Stimulated activated effector memory CD8-positive, alpha-beta T cell treated with anti-CD3 and anti-CD28 coated beads, Interleukin-12 subunit alpha, Interleukin-12 subunit beta, amount 100 ng/mL, for 72 hours (primary cell): ENCODE measurements around the gene LTA.
"Not testable (repeated sequence)": the region's sequence is repeated elsewhere in the genome, so short reads cannot be mapped to it uniquely, and the experiment has no call there.

Experiments
- ATAC-seq: fragments of 150-1000 bp; cut with Tn5 transposase; 2 replicates; pipeline ENCODE4 v1.10.0; 2021
- DNase-seq, 2 donors: peaks; one replicate each; pipeline ENCODE4 v3.0.0; 2021 to 2022; ENCODE audit warnings: low spot score in 2 of 2
- H3K27ac Mint-ChIP-seq: one replicate; pipeline ENCODE4 v1.8.0; 2022; ENCODE audit warnings: mild to moderate bottlenecking, mixed read lengths
- H3K36me3 Mint-ChIP-seq: one replicate; pipeline ENCODE4 v1.8.0; 2022; ENCODE audit warnings: mild to moderate bottlenecking, mixed read lengths
- H3K4me1 Mint-ChIP-seq: one replicate; pipeline ENCODE4 v1.8.0; 2022; ENCODE audit warnings: mixed read lengths
- H3K4me3 Mint-ChIP-seq: one replicate; pipeline ENCODE4 v1.8.0; 2022; ENCODE audit warnings: mild to moderate bottlenecking, mixed read lengths
- H3K9me3 Mint-ChIP-seq: one replicate; pipeline ENCODE4 v1.8.0; 2022; ENCODE audit warnings: mixed read lengths

Gene LTA

GRCh38 chr6:31535538-31536324 is 36.4 kb upstream of the LTA start:
- H3K36me3 Mint-ChIP-seq = peaks cover 100% of the 10 kb centered on the region
- H3K27ac Mint-ChIP-seq = peak overlapping the region; percentile 75
- no peaks in the 10 kb centered on the region for H3K9me3 Mint-ChIP-seq
- H3K4me1 Mint-ChIP-seq = peaks cover 59% of the 10 kb centered on the region
- no peak for ATAC-seq
- DNase-seq = no peak
- no peak overlapping the region for H3K4me3 Mint-ChIP-seq

DNA sequence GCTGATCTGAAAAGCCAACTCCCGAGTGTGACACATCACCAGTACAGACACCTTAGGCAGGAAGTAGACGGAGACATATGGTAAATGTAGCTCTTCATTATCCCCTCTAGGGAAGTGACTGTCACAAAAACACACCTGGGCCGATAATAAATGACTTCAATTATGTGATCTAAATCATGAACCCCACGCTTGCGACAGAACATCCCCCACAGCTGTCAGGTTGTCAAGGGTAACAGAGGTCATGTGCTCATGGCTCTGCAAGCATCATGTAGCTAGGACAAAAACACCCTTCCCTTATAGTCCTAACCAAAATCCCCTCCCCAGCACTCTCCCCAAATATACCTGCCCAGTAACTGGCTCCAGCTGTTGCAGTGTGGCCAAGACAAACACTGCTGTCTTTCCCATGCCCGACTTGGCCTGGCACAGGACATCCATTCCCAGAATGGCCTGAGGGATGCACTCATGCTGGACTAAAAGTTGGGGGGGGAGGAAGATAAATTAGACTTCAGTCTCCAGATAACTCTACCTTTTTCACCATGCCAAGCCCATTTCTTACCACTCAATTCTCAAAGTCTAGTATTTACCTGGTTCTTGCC is 33.2 kb upstream of the LTA start:
- peaks cover 58% of the 10 kb centered on the region for H3K4me1 Mint-ChIP-seq
- no peak for ATAC-seq
- no peak for DNase-seq

GRCh38 chr6:31540640-31541039 is 31.4 kb upstream of the LTA start:
- H3K4me1 Mint-ChIP-seq = peaks cover 55% of the 10 kb centered on the region
- ATAC-seq = no peak
- peaks cover 69% of the 10 kb centered on the region for H3K36me3 Mint-ChIP-seq

More for the DNA sequence above, 33.2 kb upstream of the LTA start:
- no peaks in the 10 kb centered on the region for H3K9me3 Mint-ChIP-seq
- peaks cover 86% of the 10 kb centered on the region for H3K36me3 Mint-ChIP-seq
- H3K4me3 Mint-ChIP-seq = peak overlapping the region; percentile 98
- peak overlapping the region; percentile 96 for H3K27ac Mint-ChIP-seq

DNA sequence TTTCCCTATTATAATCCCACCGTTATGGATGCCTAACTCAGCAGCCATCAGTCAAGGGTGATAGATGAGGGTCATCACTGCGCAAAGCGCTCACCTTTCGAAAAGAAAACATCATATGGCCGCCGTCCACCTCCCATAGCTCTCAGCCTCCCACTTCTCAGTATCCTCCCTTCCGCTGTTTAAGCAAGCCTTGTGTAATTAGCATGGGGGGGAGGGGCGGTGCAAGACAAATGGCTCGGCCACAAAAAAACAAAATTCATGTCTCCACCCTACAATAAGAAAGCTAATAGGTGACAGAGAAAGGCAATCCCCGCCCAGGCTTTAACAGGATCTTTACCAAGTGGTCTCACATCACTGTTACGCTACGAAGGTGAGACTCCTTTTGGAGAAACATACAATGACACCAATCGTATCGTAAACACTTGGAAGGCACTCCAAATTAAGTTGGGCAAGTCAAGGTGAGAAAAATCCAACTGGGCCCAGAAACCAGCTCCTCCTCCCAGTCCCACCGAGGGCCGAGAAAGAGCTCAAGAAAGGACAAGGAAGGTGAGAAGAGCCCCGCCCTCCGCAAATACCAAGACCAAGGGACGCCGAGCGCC is 30.9 kb upstream of the LTA start:
- H3K9me3 Mint-ChIP-seq = no peaks in the 10 kb centered on the region
- DNase-seq (peak in 1 of 2 donors; percentile 77), ATAC-seq (peak; percentile 32)
- H3K36me3 Mint-ChIP-seq = peaks cover 63% of the 10 kb centered on the region
- peak overlapping the region; percentile 96 for H3K27ac Mint-ChIP-seq
- peaks cover 53% of the 10 kb centered on the region for H3K4me1 Mint-ChIP-seq
- H3K4me3 Mint-ChIP-seq = peak overlapping the region; percentile 98

More at GRCh38 chr6:31540640-31541039, 31.4 kb upstream of the LTA start:
- H3K4me3 Mint-ChIP-seq = peak overlapping the region; percentile 98
- H3K9me3 Mint-ChIP-seq = no peaks in the 10 kb centered on the region
- DNase-seq = no peak
- H3K27ac Mint-ChIP-seq = peak overlapping the region; percentile 96

DNA sequence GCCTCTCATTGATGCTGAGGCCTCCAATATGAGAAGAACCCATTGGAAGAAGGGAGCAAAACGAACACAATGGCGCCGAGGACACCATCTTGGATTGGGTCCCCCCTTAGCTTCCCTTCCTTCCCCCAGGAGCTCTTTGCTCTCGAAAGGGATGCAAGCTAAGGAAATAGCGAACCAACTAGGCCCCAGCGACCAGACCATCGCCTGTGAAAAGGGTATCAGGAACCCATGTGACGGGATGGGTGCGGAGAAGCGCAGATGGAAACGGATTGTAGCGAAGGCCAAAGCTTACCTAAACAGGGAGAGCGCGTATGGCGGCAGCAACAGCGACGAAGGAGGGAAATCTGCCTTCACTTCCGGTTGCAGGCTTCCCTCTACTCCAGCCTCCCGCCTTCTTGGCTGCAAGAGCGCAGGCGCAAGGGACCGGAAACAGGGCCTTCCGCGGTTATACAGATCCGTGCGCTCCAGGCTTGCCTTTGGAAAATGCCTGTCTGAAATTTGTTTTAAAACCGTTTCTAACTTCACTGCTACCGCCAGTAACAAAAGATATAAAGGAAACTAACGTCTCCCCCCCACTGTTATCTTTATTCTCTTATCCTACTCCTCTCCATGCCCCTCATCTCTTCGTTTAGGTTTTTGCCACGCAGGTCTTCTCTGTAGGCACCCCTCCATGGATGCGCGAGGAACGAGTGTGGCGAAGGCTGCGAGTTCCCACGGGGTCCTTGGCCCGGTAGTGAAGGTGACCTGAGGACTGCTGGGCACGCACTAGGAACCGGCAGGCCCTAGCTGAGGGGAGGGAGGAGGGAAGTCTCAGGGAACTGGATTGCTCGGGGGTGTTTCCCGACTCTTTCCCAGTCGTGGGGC is 30.2 kb upstream of the LTA start, which contains the start of gene DDX39B:
DDX39B (minus strand) TSS at position 346 of the 864 bp plus-strand sequence. CDS start 1,471 bp downstream, outside the sequence.
- peak; percentile 86 for ATAC-seq
- H3K27ac Mint-ChIP-seq = peak within 1 kb of the TSS; percentile 96
- H3K4me1 Mint-ChIP-seq = peaks cover 56% of the 10 kb centered on the region

DNA sequence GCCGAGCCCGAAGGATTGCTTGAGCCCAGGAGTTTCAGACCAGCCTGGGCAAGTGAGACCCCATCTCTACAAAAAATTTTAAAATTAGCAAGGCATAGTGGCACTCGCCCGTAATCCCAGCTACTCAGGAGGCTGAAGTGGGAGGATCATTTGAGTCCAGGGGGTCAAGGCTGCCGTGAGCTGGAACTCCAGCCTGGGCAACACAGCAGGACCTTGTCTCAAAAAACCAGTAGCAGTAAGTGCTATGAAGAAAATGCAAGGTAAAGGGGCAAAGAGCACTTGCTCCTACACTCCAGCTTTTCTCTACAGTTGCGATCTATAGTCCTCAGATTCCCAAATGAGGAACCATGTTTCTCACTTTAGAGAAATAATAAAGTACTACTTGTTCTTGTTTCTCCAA is 28.4 kb upstream of the LTA start:
- Mint-ChIP-seq H3K9me3 (no peaks in the 10 kb centered on the region), H3K27ac (peak overlapping the region; percentile 96), H3K4me3 (peak overlapping the region; percentile 98), H3K36me3 (peaks cover 39% of the 10 kb centered on the region), H3K4me1 (peaks cover 51% of the 10 kb centered on the region)
- no peak for ATAC-seq
- DNase-seq = no peak

More for the DNA sequence above, 30.2 kb upstream of the LTA start, which contains the start of gene DDX39B:
- H3K36me3 Mint-ChIP-seq = peaks cover 56% of the 10 kb centered on the region
- peak within 1 kb of the TSS; percentile 98 for H3K4me3 Mint-ChIP-seq
- DNase-seq = peak; percentile 80 to 95
- no peaks in the 10 kb centered on the region for H3K9me3 Mint-ChIP-seq

DNA sequence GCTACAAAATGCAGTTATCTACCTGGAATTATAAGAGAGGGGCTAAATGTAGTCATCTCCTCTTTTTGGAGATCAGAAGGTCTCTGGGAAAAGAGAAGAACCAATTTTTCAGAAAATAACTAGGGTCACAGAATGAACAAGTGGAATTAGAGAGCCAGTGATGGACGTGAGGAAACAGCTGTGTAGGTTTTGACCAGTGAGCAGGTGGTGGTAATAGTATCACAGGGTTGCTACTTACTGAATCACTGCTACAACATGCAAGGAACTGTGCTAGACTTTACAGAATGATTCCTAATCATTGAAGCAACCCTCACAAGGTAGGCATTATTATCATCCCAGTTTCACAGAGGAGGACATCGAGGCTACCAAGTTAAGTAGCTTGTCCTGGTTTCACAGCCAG is 27.4 kb upstream of the LTA start:
- DNase-seq (no peak), ATAC-seq (no peak)
- Mint-ChIP-seq H3K9me3 (no peaks in the 10 kb centered on the region), H3K4me1 (peaks cover 40% of the 10 kb centered on the region), H3K36me3 (peaks cover 34% of the 10 kb centered on the region), H3K4me3 (no peak overlapping the region), H3K27ac (no peak overlapping the region)

DNA sequence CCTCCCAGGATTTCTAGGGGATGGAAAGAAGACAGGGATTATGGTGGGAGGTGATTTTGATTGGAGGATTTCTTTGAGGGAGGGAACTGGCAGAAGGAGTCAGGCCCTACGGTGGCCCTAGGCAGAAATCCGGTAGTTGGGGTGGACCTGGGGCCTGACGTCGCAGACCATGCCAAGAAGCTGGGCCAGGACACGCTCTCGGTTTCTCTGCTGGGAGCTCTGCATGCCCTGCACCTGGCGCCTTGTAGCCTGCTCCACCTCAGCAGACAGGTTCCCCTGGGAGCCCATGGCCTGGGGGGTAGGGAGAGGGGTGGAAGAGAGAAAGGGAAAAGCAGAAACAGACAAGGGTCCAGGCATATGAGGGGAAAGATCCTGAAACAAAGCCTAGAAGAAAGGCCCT is 26.8 kb upstream of the LTA start:
- H3K4me3 Mint-ChIP-seq = no peak overlapping the region

GRCh38 chr6:31546339-31546957 is 25.6 kb upstream of the LTA start, which contains the start of gene ATP6V1G2:
ATP6V1G2 (minus strand) TSS chr6:31546608; CDS start chr6:31546559, 49 bp downstream.
- ATAC-seq (peak; percentile 73), DNase-seq (peak; percentile 77 to 95)
- H3K4me3 Mint-ChIP-seq = peak within 1 kb of the TSS; percentile 79
- no peaks in the 10 kb centered on the region for H3K9me3 Mint-ChIP-seq
- H3K4me1 Mint-ChIP-seq = peaks cover 33% of the 10 kb centered on the region
- peaks cover 34% of the 10 kb centered on the region for H3K36me3 Mint-ChIP-seq
- H3K27ac Mint-ChIP-seq = peak within 1 kb of the TSS; percentile 85

More for the DNA sequence above, 26.8 kb upstream of the LTA start:
- no peak overlapping the region for H3K27ac Mint-ChIP-seq
- ATAC-seq (no peak), DNase-seq (no peak)
- no peaks in the 10 kb centered on the region for H3K9me3 Mint-ChIP-seq
- peaks cover 34% of the 10 kb centered on the region for H3K4me1 Mint-ChIP-seq
- H3K36me3 Mint-ChIP-seq = peaks cover 34% of the 10 kb centered on the region

DNA sequence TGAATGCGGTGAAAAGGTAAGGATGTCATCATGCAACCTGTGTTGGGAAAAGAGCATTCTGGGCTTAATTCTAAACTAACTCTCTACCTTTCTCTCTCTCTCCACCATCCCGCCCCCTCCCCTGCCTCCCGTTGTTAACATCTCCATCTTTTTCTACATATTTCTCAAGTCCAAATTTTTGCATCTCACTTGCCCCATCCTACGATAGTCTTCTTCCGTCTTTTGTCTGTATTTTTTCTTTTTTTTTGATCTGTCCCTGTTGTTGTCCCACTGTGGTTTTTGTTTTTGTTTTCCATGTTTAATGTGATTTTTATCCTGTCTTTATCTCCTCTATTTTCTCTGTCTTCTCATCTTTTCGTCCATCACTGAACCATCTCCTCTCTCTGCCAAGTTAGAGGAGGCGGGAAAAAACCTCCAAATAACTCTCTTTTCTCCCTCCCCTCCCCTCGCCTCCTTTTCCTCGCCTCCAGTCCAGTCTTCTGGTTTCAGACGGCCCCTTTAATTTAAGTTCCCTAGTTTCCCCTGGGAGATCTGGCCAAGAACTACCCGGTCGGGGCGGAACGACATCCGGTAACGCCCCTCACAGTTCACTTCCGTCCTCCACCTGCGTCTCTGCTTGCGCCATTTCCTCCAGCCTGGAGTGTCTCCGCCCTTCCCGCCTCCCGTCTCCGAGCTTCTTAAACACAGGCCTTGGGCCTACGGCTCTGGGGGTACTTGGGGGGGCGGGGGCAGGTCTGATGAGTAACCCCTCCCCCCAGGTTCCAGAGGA is 24.9 kb upstream of the LTA start, which contains the start of gene NFKBIL1:
NFKBIL1 (plus strand) TSS at position 651 of the 769 bp plus-strand sequence; CDS start at position 738, 87 bp downstream.
- H3K4me1 Mint-ChIP-seq = peaks cover 34% of the 10 kb centered on the region

GRCh38 chr6:31547727-31548543 is 24.2 kb upstream of the LTA start:
- peaks cover 32% of the 10 kb centered on the region for H3K4me1 Mint-ChIP-seq
- peak overlapping the region; percentile 85 for H3K27ac Mint-ChIP-seq
- H3K36me3 Mint-ChIP-seq = peaks cover 26% of the 10 kb centered on the region

More for the DNA sequence above, 24.9 kb upstream of the LTA start, which contains the start of gene NFKBIL1:
- no peaks in the 10 kb centered on the region for H3K9me3 Mint-ChIP-seq
- H3K36me3 Mint-ChIP-seq = peaks cover 30% of the 10 kb centered on the region
- DNase-seq (peak; percentile 64 to 93), ATAC-seq (peak; percentile 88)
- peak within 1 kb of the TSS; percentile 85 for H3K27ac Mint-ChIP-seq
- peak within 1 kb of the TSS; percentile 79 for H3K4me3 Mint-ChIP-seq

GRCh38 chr6:31548544-31548873 is 23.6 kb upstream of the LTA start:
- Mint-ChIP-seq H3K9me3 (no peaks in the 10 kb centered on the region), H3K4me1 (peaks cover 32% of the 10 kb centered on the region), H3K4me3 (peak overlapping the region; percentile 79), H3K27ac (peak overlapping the region; percentile 85), H3K36me3 (peaks cover 26% of the 10 kb centered on the region)
- ATAC-seq = no peak
- DNase-seq = no peak

More at GRCh38 chr6:31547727-31548543, 24.2 kb upstream of the LTA start:
- Mint-ChIP-seq H3K4me3 (peak overlapping the region; percentile 79), H3K9me3 (no peaks in the 10 kb centered on the region)
- no peak for DNase-seq
- no peak for ATAC-seq

GRCh38 chr6:31551371-31551770 is 20.7 kb upstream of the LTA start:
- H3K27ac Mint-ChIP-seq = peak overlapping the region; percentile 17

More at GRCh38 chr6:31551371-31551770, 20.7 kb upstream of the LTA start:
- peak; percentile 48 for ATAC-seq
- DNase-seq, H3K9me3 Mint-ChIP-seq: not testable (repeated sequence)
- H3K36me3 Mint-ChIP-seq = peaks cover 37% of the 10 kb centered on the region
- H3K4me1 Mint-ChIP-seq = peaks cover 29% of the 10 kb centered on the region
- H3K4me3 Mint-ChIP-seq = peak overlapping the region; percentile 30
